SK-N-SH treated with all-trans-retinoic acid at 6 μM for 48 hours (cell line): ENCODE results near the gene PCP4.

ENCODE experiments used
- ARNTL ChIP-seq: fragments of 450-650 bp; formaldehyde crosslinking; IDR thresholded peaks from 2 replicates; pipeline ENCODE4 v1.5.0; 2020; ENCODE audit warnings: low read depth, mild to moderate bottlenecking, moderate library complexity, borderline replicate concordance
- CSDC2 ChIP-seq: fragments of 250-450 bp; sonication (Bioruptor Pico); IDR thresholded peaks from 2 replicates; pipeline ENCODE4 v1.5.0; 2020; ENCODE audit warnings: mild to moderate bottlenecking, moderate library complexity
- GLIS3 ChIP-seq: fragments of 250-450 bp; sonication (Bioruptor Pico); IDR thresholded peaks from 2 replicates; pipeline ENCODE4 v1.5.0; 2020; ENCODE audit warnings: mild to moderate bottlenecking, moderate library complexity
- ISL1 ChIP-seq: fragments of 250-450 bp; sonication (Bioruptor Pico); IDR thresholded peaks from 2 replicates; pipeline ENCODE4 v2.1.2; 2022; ENCODE audit warnings: mild to moderate bottlenecking, moderate library complexity
- PATZ1 ChIP-seq: fragments of 250-450 bp; sonication (Bioruptor Pico); IDR thresholded peaks from 2 replicates; pipeline ENCODE4 v1.8.0; 2020; ENCODE audit warnings: mild to moderate bottlenecking, moderate library complexity, borderline replicate concordance
- RARB ChIP-seq: fragments of 250-450 bp; sonication (Bioruptor Pico); IDR thresholded peaks from 2 replicates; pipeline ENCODE4 v1.8.0; 2021; ENCODE audit warnings: mild to moderate bottlenecking, moderate library complexity
- TCF4 ChIP-seq: fragments of 250-450 bp; sonication (Bioruptor Pico); IDR thresholded peaks from 2 replicates; pipeline ENCODE4 v1.8.0; 2021; ENCODE audit warnings: mild to moderate bottlenecking, moderate library complexity, borderline replicate concordance
- ZC3H10 ChIP-seq: fragments of 250-450 bp; sonication (Bioruptor Pico); IDR thresholded peaks from 2 replicates; pipeline ENCODE4 v1.5.1; 2021; ENCODE audit warnings: mild to moderate bottlenecking, moderate library complexity
- ZFP3 ChIP-seq: fragments of 250-450 bp; sonication (Bioruptor Pico); IDR thresholded peaks from 2 replicates; pipeline ENCODE4 v1.5.0; 2020; ENCODE audit warnings: mild to moderate bottlenecking, moderate library complexity
- ZFP30 ChIP-seq: fragments of 450-650 bp; formaldehyde crosslinking; IDR thresholded peaks from 2 replicates; pipeline ENCODE4 v1.5.0; 2022; ENCODE audit warnings: mild to moderate bottlenecking, moderate library complexity
- TF ChIP-seq, protein P1 (sequence below): fragments of 250-450 bp; sonication (Bioruptor Pico); IDR thresholded peaks from 2 replicates; pipeline ENCODE4 v1.5.1; 2020; ENCODE audit warnings: low read depth, mild to moderate bottlenecking, moderate library complexity
- TF ChIP-seq, protein P2 (sequence below): fragments of 250-450 bp; sonication (Bioruptor Pico); IDR thresholded peaks from 2 replicates; pipeline ENCODE4 v1.5.1; 2021; ENCODE audit warnings: mild to moderate bottlenecking, moderate library complexity
- TF ChIP-seq, protein P3 (sequence below): fragments of 250-450 bp; sonication (Bioruptor Pico); IDR thresholded peaks from 2 replicates; pipeline ENCODE4 v1.8.0; 2021; ENCODE audit warnings: low read depth, mild to moderate bottlenecking, moderate library complexity, borderline replicate concordance

- TF ChIP-seq PATZ1 (no peak), RARB (CRISPR knock-in tag) (no peak), GLIS3 (CRISPR knock-in tag) (no peak), ZC3H10 (CRISPR knock-in tag) (no peak), ZFP30 (CRISPR knock-in tag) (no peak), ZFP3 (no peak), ARNTL (CRISPR knock-in tag) (no peak), ISL1 (CRISPR knock-in tag) (no peak), CSDC2 (CRISPR knock-in tag) (no peak), TCF4 (no peak)
- TF ChIP-seq, protein P1, sequence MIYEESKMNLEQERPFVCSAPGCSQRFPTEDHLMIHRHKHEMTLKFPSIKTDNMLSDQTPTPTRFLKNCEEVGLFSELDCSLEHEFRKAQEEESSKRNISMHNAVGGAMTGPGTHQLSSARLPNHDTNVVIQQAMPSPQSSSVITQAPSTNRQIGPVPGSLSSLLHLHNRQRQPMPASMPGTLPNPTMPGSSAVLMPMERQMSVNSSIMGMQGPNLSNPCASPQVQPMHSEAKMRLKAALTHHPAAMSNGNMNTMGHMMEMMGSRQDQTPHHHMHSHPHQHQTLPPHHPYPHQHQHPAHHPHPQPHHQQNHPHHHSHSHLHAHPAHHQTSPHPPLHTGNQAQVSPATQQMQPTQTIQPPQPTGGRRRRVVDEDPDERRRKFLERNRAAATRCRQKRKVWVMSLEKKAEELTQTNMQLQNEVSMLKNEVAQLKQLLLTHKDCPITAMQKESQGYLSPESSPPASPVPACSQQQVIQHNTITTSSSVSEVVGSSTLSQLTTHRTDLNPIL (CRISPR knock-in tag) = no peak
- TF ChIP-seq, protein P2, sequence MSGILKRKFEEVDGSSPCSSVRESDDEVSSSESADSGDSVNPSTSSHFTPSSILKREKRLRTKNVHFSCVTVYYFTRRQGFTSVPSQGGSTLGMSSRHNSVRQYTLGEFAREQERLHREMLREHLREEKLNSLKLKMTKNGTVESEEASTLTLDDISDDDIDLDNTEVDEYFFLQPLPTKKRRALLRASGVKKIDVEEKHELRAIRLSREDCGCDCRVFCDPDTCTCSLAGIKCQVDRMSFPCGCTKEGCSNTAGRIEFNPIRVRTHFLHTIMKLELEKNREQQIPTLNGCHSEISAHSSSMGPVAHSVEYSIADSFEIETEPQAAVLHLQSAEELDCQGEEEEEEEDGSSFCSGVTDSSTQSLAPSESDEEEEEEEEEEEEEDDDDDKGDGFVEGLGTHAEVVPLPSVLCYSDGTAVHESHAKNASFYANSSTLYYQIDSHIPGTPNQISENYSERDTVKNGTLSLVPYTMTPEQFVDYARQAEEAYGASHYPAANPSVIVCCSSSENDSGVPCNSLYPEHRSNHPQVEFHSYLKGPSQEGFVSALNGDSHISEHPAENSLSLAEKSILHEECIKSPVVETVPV (CRISPR knock-in tag) = no peak
- TF ChIP-seq, protein P3, sequence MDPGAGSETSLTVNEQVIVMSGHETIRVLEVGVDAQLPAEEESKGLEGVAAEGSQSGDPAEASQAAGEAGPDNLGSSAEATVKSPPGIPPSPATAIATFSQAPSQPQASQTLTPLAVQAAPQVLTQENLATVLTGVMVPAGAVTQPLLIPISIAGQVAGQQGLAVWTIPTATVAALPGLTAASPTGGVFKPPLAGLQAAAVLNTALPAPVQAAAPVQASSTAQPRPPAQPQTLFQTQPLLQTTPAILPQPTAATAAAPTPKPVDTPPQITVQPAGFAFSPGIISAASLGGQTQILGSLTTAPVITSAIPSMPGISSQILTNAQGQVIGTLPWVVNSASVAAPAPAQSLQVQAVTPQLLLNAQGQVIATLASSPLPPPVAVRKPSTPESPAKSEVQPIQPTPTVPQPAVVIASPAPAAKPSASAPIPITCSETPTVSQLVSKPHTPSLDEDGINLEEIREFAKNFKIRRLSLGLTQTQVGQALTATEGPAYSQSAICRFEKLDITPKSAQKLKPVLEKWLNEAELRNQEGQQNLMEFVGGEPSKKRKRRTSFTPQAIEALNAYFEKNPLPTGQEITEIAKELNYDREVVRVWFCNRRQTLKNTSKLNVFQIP (CRISPR knock-in tag) = no peak
Measured at GRCh38 chr21:39843483-39843882, 23.8 kb upstream of the PCP4 start.
